Measurements from ENCODE around the gene ELMO1. TPM values are rescaled to one million over a fixed set of nuclear protein-coding genes. Genes with fewer than 3 reads are reported as not detected.

The ELMO1 gene
- total and polyA plus RNA-seq, 2 donors from 2014 or later, result 6.0 to 35.4 TPM

DNA sequence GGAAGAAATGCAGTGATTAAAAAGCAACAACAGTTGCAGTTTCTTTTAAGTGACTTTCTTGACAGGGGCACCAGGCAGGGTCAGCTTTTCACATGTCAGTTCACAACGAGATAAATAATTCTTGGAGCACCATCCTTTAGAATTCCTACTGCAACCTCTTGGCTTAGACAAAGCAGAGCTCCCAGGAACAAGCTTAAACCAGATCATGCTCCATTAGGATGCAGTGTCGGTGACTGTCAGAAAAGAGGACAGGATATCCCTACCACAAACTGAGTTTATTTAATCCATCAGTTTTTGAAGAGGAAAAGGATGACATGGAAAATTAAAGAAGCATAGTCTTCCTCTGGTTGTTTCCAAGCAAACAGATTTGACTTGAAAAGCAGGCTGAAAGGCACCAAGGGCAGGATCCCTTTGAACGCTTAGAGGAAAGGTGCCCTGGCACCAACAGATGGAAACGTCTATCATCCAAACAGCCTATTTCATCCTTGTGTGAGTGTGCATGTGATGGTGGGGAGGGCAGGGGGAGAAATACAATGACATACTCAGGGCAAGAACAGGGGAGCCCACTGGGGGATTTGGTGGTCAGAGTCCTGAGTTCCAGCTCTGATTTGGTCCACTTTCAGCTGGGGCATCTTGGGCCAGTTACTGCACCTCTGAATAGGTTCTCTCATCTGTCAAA is 392.3 kb downstream of the ELMO1 start:
- H3K9ac ChIP-seq (ENCODE audit: low read length in 3 of 3), result no peak overlapping the region
- no peak for FAIRE-seq

DNA sequence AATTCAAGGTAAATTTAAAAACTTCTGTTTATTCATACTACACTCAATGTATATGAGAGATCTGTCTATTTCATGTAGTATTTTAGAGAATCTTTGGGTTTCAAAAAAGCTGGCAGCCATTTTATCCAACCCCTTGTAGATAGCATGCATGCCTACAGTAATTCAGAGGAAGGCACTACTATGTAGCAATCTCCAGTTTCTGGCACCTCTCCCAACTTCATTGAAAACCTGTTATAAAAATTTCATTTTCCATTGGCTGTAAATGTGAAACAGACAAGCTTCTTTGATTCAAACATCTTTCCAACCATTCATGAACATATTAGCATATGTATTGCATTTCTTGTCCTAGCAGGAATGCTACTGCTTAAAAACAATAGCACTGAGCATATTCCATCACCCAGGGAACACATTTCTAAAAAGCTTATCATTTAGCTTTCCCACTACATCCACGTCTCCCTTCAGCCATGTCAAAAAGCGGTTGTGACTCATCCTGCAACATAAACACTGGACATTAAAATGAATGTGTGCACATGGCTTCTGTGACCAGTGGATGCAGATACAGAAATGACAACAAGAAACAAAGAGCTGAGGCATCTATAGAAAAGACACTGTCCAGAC is 393.9 kb downstream of the ELMO1 start:
- FAIRE-seq (no peak), DNase-seq (no peak)
- intact Hi-C loops (cut with DNase I), result no loop called here

More for the DNA sequence above, 392.3 kb downstream of the ELMO1 start:
- intact Hi-C loops (cut with DNase I), result no loop called here
- DNase-seq, result no peak
- TF ChIP-seq, protein P1, sequence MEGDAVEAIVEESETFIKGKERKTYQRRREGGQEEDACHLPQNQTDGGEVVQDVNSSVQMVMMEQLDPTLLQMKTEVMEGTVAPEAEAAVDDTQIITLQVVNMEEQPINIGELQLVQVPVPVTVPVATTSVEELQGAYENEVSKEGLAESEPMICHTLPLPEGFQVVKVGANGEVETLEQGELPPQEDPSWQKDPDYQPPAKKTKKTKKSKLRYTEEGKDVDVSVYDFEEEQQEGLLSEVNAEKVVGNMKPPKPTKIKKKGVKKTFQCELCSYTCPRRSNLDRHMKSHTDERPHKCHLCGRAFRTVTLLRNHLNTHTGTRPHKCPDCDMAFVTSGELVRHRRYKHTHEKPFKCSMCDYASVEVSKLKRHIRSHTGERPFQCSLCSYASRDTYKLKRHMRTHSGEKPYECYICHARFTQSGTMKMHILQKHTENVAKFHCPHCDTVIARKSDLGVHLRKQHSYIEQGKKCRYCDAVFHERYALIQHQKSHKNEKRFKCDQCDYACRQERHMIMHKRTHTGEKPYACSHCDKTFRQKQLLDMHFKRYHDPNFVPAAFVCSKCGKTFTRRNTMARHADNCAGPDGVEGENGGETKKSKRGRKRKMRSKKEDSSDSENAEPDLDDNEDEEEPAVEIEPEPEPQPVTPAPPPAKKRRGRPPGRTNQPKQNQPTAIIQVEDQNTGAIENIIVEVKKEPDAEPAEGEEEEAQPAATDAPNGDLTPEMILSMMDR (IDR thresholded peaks at IDR 0.05; ENCODE audit: borderline replicate concordance, extremely low read depth, insufficient read depth), result no peak
- Histone ChIP-seq H3K27ac (ENCODE audit: low read depth in 2 of 2, low read length in 2 of 2) (no peak overlapping the region), H3K4me1 (ENCODE audit: control insufficient read depth in 2 of 3, insufficient read depth in 2 of 3, low read depth in 1 of 3, low read length in 3 of 3) (no peaks in the 10 kb centered on the region), H3K36me3 (ENCODE audit: control insufficient read depth in 2 of 3, insufficient read depth in 3 of 3, low read length in 3 of 3) (no peaks in the 10 kb centered on the region), H3K9me3 (ENCODE audit: control insufficient read depth in 2 of 3, insufficient read depth in 1 of 3, low read length in 3 of 3) (no peaks in the 10 kb centered on the region), H3K4me3 (ENCODE audit: low read length in 3 of 3) (no peak overlapping the region), H3K27me3 (ENCODE audit: control insufficient read depth, insufficient read depth, low read length) (no peaks in the 10 kb centered on the region)

DNA sequence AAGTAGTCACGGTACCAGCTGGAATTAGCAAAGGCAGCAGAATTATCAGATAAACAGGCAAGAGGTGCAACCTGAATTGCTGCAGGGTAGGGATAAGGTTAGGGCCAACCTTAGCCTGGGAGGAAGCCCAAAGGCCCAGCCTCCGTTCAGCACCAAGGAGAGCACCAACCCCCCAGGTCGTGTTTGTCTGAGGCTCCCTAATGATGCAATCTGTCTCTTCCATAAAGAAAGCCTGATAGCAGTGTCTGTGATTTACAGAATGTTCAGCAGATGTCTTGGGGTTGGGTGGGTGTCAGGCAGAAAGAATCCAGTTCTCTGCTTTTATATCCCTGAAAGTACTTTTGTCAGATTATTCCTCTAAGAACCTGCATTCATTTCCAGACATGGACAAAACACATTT is 396.0 kb downstream of the ELMO1 start:
- no peak overlapping the region for H3K27ac ChIP-seq (ENCODE audit: low read depth in 2 of 2, low read length in 2 of 2)
- H3K9me3 ChIP-seq (ENCODE audit: control insufficient read depth in 2 of 3, insufficient read depth in 1 of 3, low read length in 3 of 3), result no peaks in the 10 kb centered on the region
- peak in 4 of 5 donors; percentile 48 to 81 (median 78) for DNase-seq
- no peak overlapping the region for H3K9ac ChIP-seq (ENCODE audit: low read length in 3 of 3)
- intact Hi-C loops (cut with DNase I), result no loop called here
- no peak for FAIRE-seq
- TF ChIP-seq, protein P1 (IDR thresholded peaks at IDR 0.05; ENCODE audit: borderline replicate concordance, extremely low read depth, insufficient read depth), result no peak
- H3K4me1 ChIP-seq (ENCODE audit: control insufficient read depth in 2 of 3, insufficient read depth in 2 of 3, low read depth in 1 of 3, low read length in 3 of 3), result no peaks in the 10 kb centered on the region
- H3K36me3 ChIP-seq (ENCODE audit: control insufficient read depth in 2 of 3, insufficient read depth in 3 of 3, low read length in 3 of 3), result no peaks in the 10 kb centered on the region
- no peak overlapping the region for H3K4me3 ChIP-seq (ENCODE audit: low read length in 3 of 3)
- H3K27me3 ChIP-seq (ENCODE audit: control insufficient read depth, insufficient read depth, low read length), result no peaks in the 10 kb centered on the region

More for the DNA sequence above, 393.9 kb downstream of the ELMO1 start:
- TF ChIP-seq, protein P1 (IDR thresholded peaks at IDR 0.05; ENCODE audit: borderline replicate concordance, extremely low read depth, insufficient read depth), result no peak
- H3K9ac ChIP-seq (ENCODE audit: low read length in 3 of 3), result no peak overlapping the region
- no peaks in the 10 kb centered on the region for H3K27me3 ChIP-seq (ENCODE audit: control insufficient read depth, insufficient read depth, low read length)
- no peak overlapping the region for H3K4me3 ChIP-seq (ENCODE audit: low read length in 3 of 3)
- H3K9me3 ChIP-seq (ENCODE audit: control insufficient read depth in 2 of 3, insufficient read depth in 1 of 3, low read length in 3 of 3), result no peaks in the 10 kb centered on the region
- H3K4me1 ChIP-seq (ENCODE audit: control insufficient read depth in 2 of 3, insufficient read depth in 2 of 3, low read depth in 1 of 3, low read length in 3 of 3), result no peaks in the 10 kb centered on the region
- no peak overlapping the region for H3K27ac ChIP-seq (ENCODE audit: low read depth in 2 of 2, low read length in 2 of 2)
- no peaks in the 10 kb centered on the region for H3K36me3 ChIP-seq (ENCODE audit: control insufficient read depth in 2 of 3, insufficient read depth in 3 of 3, low read length in 3 of 3)

Measured in kidney (tissue), 14 donors.